Fibroblast of the aortic adventitia (primary cell): ENCODE measurements around the gene CLECL1. TPM values are rescaled to one million over a fixed set of nuclear protein-coding genes. Genes with fewer than 3 reads are reported as not detected.
"Not testable (repeated sequence)": the region's sequence is repeated elsewhere in the genome, so short reads cannot be mapped to it uniquely, and the experiment has no call there.

Source experiments
- DNase-seq: peaks from one replicate; pipeline ENCODE4 v3.0.0-alpha.2; 2010; ENCODE audit warnings: low read depth
- H3K4me3 ChIP-seq: 2 replicates; pipeline ENCODE4 v1.5.1; 2011; ENCODE audit warnings: low read depth, mild to moderate bottlenecking, control low read depth, low read length, moderate library complexity
- CTCF ChIP-seq: IDR thresholded peaks from 2 replicates; pipeline ENCODE4 v1.5.1; 2011; ENCODE audit warnings: mild to moderate bottlenecking, low read length, control low read depth, inconsistent platforms; ENCODE audit not compliant: insufficient read depth
- total RNA-seq: library from RNA; depleted of rRNA; stranded (reverse); fragments of >200 nt; gene quantifications from 2 replicates; pipeline ENCODE4 v1.2.3, GENCODE V29; 2012; ENCODE audit warnings: low replicate concordance

Gene CLECL1
- total RNA-seq, 1 donor = not detected

DNA sequence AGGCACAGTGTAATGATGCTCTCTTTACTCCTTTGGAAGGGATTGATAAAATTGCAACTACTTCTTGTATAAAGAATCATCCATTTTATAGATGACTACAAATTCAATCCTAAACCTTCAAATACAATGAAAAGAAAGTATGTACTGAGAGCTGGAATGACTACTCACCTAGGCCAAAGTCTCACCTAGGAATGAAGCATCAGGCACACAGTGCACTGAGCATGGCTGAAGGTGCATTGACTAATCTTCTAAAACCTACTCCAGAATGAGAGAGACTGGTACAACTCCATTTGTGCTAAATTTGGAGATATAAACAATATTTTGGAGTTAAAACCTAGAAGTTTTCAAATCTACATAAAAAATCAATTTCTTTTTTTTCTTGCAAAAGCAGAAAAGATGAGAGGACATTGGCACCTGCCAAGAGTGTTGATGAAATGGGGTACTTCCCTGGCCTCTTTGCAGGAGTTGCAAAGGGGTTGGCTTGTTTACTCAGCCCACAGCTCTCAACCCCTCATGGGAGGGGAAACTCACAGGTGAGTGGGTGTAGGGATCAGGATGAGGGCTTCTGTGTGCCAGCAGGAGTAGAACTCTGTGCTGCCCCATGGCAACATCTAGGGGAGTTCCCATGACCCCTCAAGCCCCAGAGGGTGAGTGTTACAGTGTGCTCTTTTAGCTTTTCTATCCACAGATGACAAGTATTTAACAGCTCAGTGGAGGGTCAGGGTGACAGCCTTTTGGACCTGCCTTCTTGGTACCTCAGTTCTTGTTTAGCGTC is 31.3 kb downstream of the CLECL1 start:
- no peak for TF ChIP-seq CTCF
- no peak overlapping the region for H3K4me3 ChIP-seq
- no peak for DNase-seq

DNA sequence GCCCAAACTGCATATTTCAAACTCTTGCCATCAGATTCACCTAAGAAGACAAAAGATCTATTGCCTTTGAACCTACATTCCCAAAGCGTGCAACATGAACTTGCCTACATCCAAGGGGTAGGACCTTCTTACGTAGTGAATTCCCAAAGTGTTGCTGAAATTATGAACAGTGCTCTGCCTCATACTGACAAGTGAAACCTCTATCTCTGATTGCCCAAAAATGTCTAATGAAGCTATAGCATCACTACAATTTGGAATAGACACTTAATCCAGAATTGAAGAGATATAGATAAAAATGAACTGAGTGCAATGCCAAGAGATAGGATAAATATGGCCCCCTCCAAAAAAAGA is 32.3 kb downstream of the CLECL1 start:
- no peak for DNase-seq
- no peak for TF ChIP-seq CTCF
- H3K4me3 ChIP-seq = no peak overlapping the region

GRCh38 chr12:9699898-9700605 is 32.8 kb downstream of the CLECL1 start:
- TF ChIP-seq CTCF = no peak
- no peak overlapping the region for H3K4me3 ChIP-seq
- peak; percentile 25 for DNase-seq

DNA sequence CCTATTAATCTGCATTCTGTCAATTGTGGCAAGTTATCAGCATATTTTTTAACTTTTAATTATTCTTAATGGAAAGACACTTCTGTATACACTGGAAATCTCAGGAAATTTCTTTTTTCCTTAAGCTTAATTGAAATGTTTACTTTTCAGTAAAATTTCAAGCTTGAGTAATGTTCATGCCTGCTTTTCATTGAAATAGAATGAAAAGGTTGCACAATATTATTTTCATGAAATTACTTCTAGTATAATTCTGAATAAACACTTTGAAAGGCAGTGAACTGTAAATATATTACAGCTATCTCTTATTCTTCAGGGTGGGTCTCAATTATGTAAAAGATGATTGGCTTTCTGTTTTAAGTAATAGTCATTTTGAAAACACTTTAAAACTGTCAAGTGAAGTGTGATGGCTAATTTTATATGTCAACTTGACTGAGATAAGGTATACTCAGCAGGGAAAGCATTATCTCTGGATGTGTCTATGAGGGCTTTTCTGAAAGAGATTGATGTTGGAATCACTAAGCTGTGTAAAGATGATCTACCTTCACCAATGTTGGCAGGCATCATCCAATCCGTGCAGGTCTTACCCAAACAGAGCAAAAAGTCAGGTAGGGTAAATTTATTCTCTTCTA is 33.5 kb downstream of the CLECL1 start:
- DNase-seq = no peak
- no peak overlapping the region for H3K4me3 ChIP-seq
- TF ChIP-seq CTCF = no peak

DNA sequence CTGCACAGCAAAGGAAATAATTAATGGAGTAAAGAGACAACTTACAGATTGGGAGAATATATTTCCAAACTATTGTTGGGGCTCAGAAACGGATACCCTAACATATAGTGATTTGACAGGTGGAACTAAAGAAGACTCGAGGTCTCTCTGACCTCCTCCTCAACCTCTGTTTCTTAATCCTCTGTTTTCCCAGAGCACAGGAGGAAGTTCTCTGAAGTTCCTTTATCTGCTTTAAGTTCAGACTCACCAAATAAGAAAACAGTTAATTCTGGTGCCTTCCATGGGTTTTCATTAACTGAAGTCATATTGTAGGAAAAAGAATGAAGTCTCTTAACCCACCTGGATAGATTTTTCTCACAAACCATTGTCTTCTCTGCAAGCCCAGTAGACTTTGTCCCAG is 34.2 kb downstream of the CLECL1 start:
- DNase-seq = no peak
- TF ChIP-seq CTCF = no peak
- no peak overlapping the region for H3K4me3 ChIP-seq

DNA sequence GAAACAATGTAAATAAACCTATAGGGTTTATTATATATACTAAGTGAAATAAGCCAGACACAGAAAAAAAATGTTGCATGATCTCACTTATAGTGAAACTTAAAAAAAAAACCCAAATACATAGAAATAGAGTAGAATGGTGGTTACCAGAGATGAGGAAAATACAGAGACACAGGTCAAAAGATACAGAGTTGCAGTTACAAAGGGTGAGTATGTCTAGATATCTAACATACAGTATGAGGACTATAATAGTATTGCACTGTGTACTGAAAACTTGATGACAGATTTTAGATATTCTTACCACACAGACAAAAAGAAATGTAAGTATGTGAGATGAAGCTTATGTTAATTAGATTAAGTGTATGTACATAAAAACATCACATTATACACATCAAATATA is 35.3 kb downstream of the CLECL1 start:
- no peak overlapping the region for H3K4me3 ChIP-seq
- DNase-seq = no peak
- no peak for TF ChIP-seq CTCF

GRCh38 chr12:9695661-9696060 is 37.2 kb downstream of the CLECL1 start:
- DNase-seq, H3K4me3 ChIP-seq: not testable (repeated sequence)

DNA sequence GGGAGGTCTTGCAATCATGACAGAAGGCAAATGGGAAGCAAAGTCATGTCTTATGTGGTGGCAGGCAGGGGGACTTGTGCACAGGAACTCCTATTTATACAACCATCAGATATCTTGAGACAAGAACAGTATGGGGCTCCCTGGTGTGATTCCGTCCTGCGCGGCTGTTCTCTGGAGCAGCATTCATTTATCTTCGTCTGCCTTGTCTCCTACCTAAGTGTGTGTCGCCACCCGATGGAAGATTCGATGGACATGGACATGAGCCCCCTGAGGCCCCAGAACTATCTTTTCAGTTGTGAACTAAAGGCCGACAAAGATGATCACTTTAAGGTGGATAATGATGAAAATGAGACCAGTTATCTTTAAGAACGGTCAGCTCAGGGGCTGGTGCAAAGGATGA is 37.7 kb downstream of the CLECL1 start:
- not testable (repeated sequence) for H3K4me3 ChIP-seq, DNase-seq
